SK-N-SH (cell line): ENCODE results near the gene IL11RA. TPM values are rescaled to one million over a fixed set of nuclear protein-coding genes. Genes with fewer than 3 reads are reported as not detected.

Experiments
- CTCF ChIA-PET: fragments of 300-600, 350-600 bp; formaldehyde crosslinking; extraction: SDS; loops from one replicate; lab custom pipeline; 2021; lab: Yijun Ruan, JAX
- POLR2A ChIA-PET: fragments of 350-600 bp; sonication (Branson Sonifier 250); formaldehyde crosslinking; extraction: SDS; loops from one replicate; lab custom pipeline; 2020; ENCODE audit warnings: antibody characterized with exemption, inconsistent platforms; lab: Yijun Ruan, JAX
- DNase-seq: peaks from one replicate; pipeline ENCODE4 v3.0.0; 2012
- H2AFZ ChIP-seq: fragments of 200-600 bp; sonication (generic); 2 replicates; pipeline ENCODE4 v1.8.1; 2016; ENCODE audit warnings: antibody characterized with exemption, mild to moderate bottlenecking, low read depth
- H3F3A ChIP-seq: fragments of 200-600 bp; sonication (generic); replicated peaks from 2 replicates; pipeline ENCODE3; 2016; ENCODE audit warnings: antibody characterized with exemption, mild to moderate bottlenecking; ENCODE audit not compliant: insufficient read depth
- H3K27ac ChIP-seq, 2 experiments: fragments of 200-500 bp in 1 of 2; fragments of 200-600 bp in 1 of 2; sonication (Bioruptor generic) in 1 of 2; sonication (generic), shearing (Covaris generic) in 1 of 2; 2 replicates each; pipeline versions ENCODE4 v1.5.1 to v1.6.1; 2014 to 2016; ENCODE audit warnings: low read depth in 2 of 2, inconsistent platforms in 1 of 2, low read length in 1 of 2, mild to moderate bottlenecking in 1 of 2, mixed read lengths in 1 of 2
- H3K27me3 ChIP-seq: fragments of 200-600 bp; sonication (generic), shearing (Covaris generic); 2 replicates; pipeline ENCODE4 v1.6.1; 2016; ENCODE audit warnings: mixed run types; ENCODE audit not compliant: insufficient read depth
- H3K36me3 ChIP-seq, 2 experiments: fragments of 200-500 bp in 1 of 2; fragments of 200-600 bp in 1 of 2; sonication (Bioruptor generic) in 1 of 2; sonication (generic) in 1 of 2; replicated peaks in 1 of 2; 2 replicates each; pipeline versions ENCODE3 to v1.5.1; 2014 to 2016; ENCODE audit warnings: low read length in 1 of 2, mild to moderate bottlenecking in 1 of 2; ENCODE audit not compliant: insufficient read depth in 2 of 2, control insufficient read depth in 1 of 2
- H3K4me1 ChIP-seq, 2 experiments: fragments of 200-500 bp in 1 of 2; fragments of 200-600 bp in 1 of 2; sonication (Bioruptor generic) in 1 of 2; sonication (generic), shearing (Covaris generic) in 1 of 2; 2 replicates each; pipeline versions ENCODE4 v1.5.1 to v1.6.1; 2014 to 2016; ENCODE audit warnings: low read depth in 1 of 2, low read length in 1 of 2, mixed run types in 1 of 2; ENCODE audit not compliant: insufficient read depth in 2 of 2, control insufficient read depth in 1 of 2
- H3K4me2 ChIP-seq: fragments of 200-600 bp; sonication (generic), shearing (Covaris generic); 2 replicates; pipeline ENCODE4 v1.6.1; 2017; ENCODE audit warnings: mixed run types
- H3K4me3 ChIP-seq, 2 experiments: fragments of 200-500 bp in 1 of 2; fragments of 200-600 bp in 1 of 2; sonication (Bioruptor generic) in 1 of 2; sonication (generic), shearing (Covaris generic) in 1 of 2; 2 replicates each; pipeline versions ENCODE4 v1.5.1 to v1.8.1; 2014 to 2016; ENCODE audit warnings: low read depth in 2 of 2, inconsistent platforms in 1 of 2, low read length in 1 of 2, mild to moderate bottlenecking in 1 of 2, mixed read lengths in 1 of 2, moderate library complexity in 1 of 2
- H3K79me2 ChIP-seq: fragments of 200-600 bp; sonication (generic); 2 replicates; pipeline ENCODE4 v1.8.1; 2017; ENCODE audit warnings: mild to moderate bottlenecking; ENCODE audit not compliant: insufficient read depth
- H3K9ac ChIP-seq: fragments of 200-600 bp; sonication (generic); 2 replicates; pipeline ENCODE4 v1.6.1; 2017; ENCODE audit warnings: mixed run types
- H3K9me2 ChIP-seq: fragments of 200-600 bp; sonication (generic); 2 replicates; pipeline ENCODE4 v1.6.1; 2017; ENCODE audit warnings: mixed run types
- H3K9me3 ChIP-seq: fragments of 200-600 bp; sonication (generic); 2 replicates; pipeline ENCODE4 v1.6.1; 2017; ENCODE audit warnings: mixed run types, mild to moderate bottlenecking, moderate library complexity
- H4K20me1 ChIP-seq: fragments of 200-600 bp; sonication (generic); 2 replicates; pipeline ENCODE4 v1.6.1; 2017; ENCODE audit warnings: mild to moderate bottlenecking, mixed run types; ENCODE audit not compliant: insufficient read depth
- CHD2 ChIP-seq: fragments of 150-350 bp; IDR thresholded peaks from 2 replicates; pipeline ENCODE4 v1.6.1; 2018; ENCODE audit warnings: low read length; ENCODE audit not compliant: partially characterized antibody
- ELF1 ChIP-seq: IDR thresholded peaks from 2 replicates; pipeline ENCODE4 v1.4.0; 2012
- EP300 ChIP-seq, 2 experiments: IDR thresholded peaks; 2 replicates each; pipeline versions ENCODE4 v1.4.0 to v1.6.1; 2012; ENCODE audit warnings: borderline replicate concordance in 1 of 2, low read depth in 1 of 2, low read length in 1 of 2
- EZH2phosphoT487 ChIP-seq: fragments of 200-600 bp; sonication (generic); IDR thresholded peaks from 2 replicates; pipeline ENCODE4 v1.6.1; 2017; ENCODE audit warnings: low read depth, mixed run types, mild to moderate bottlenecking, antibody characterized with exemption, moderate library complexity, borderline replicate concordance
- FOSL2 ChIP-seq: IDR thresholded peaks from 2 replicates; pipeline ENCODE4 v1.4.0; 2012; ENCODE audit warnings: low read depth, mild to moderate bottlenecking, moderate library complexity, borderline replicate concordance
- FOXJ3 ChIP-seq: sonication (generic); formaldehyde crosslinking; IDR thresholded peaks from 2 replicates; pipeline ENCODE4 v1.5.1; 2020; ENCODE audit warnings: mild to moderate bottlenecking, missing genetic modification reagents
- FOXM1 ChIP-seq: IDR thresholded peaks from 2 replicates; pipeline ENCODE4 v1.4.0; 2012; ENCODE audit warnings: low read depth, mild to moderate bottlenecking
- GATA2 ChIP-seq: sonication (generic); formaldehyde crosslinking; IDR thresholded peaks from 2 replicates; pipeline ENCODE4 v1.5.0; 2020; ENCODE audit warnings: mild to moderate bottlenecking, missing genetic modification reagents
- JUND ChIP-seq: IDR thresholded peaks from 2 replicates; pipeline ENCODE4 v1.4.0; 2012
- MEF2A ChIP-seq: IDR thresholded peaks from 2 replicates; pipeline ENCODE4 v1.4.0; 2012; ENCODE audit warnings: low read depth, borderline replicate concordance
- MXI1 ChIP-seq: IDR thresholded peaks from 2 replicates; pipeline ENCODE4 v1.6.1; 2012; ENCODE audit warnings: mild to moderate bottlenecking, low read depth, low read length, improper control_type of control experiment
- NFIC ChIP-seq: IDR thresholded peaks from 2 replicates; pipeline ENCODE4 v1.4.0; 2012; ENCODE audit warnings: borderline replicate concordance
- NRF1 ChIP-seq: IDR thresholded peaks from 2 replicates; pipeline ENCODE4 v1.6.1; 2012; ENCODE audit warnings: low read depth, mild to moderate bottlenecking, low read length
- POLR2AphosphoS5 ChIP-seq: IDR thresholded peaks from 2 replicates; pipeline ENCODE4 v1.6.1; 2012; ENCODE audit warnings: low read depth, low read length
- RAD21 ChIP-seq: IDR thresholded peaks from 2 replicates; pipeline ENCODE4 v1.6.1; 2012; ENCODE audit warnings: mild to moderate bottlenecking, low read length
- RCOR1 ChIP-seq: fragments of 150-350 bp; IDR thresholded peaks from 2 replicates; pipeline ENCODE4 v1.6.1; 2017; ENCODE audit warnings: antibody characterized with exemption, low read length
- RFX5 ChIP-seq: IDR thresholded peaks from 2 replicates; pipeline ENCODE4 v1.6.1; 2012; ENCODE audit warnings: mild to moderate bottlenecking, improper control_type of control experiment, low read length
- RXRA ChIP-seq: IDR thresholded peaks from 2 replicates; pipeline ENCODE4 v1.4.0; 2012; ENCODE audit warnings: low read depth, mild to moderate bottlenecking, borderline replicate concordance
- SMC3 ChIP-seq: IDR thresholded peaks from 2 replicates; pipeline ENCODE4 v1.6.1; 2012; ENCODE audit warnings: low read depth, low read length, improper control_type of control experiment
- TAF1 ChIP-seq: IDR thresholded peaks from 2 replicates; pipeline ENCODE4 v1.6.1; 2012; ENCODE audit warnings: low read depth, mild to moderate bottlenecking, low read length, moderate library complexity, borderline replicate concordance
- TCF12 ChIP-seq: IDR thresholded peaks from 2 replicates; pipeline ENCODE4 v1.4.0; 2012
- TEAD4 ChIP-seq: IDR thresholded peaks from 2 replicates; pipeline ENCODE4 v1.4.0; 2012; ENCODE audit warnings: mild to moderate bottlenecking, borderline replicate concordance; ENCODE audit not compliant: insufficient read depth
- USF1 ChIP-seq: IDR thresholded peaks from 2 replicates; pipeline ENCODE4 v1.4.0; 2012; ENCODE audit warnings: low read depth, borderline replicate concordance
- YY1 ChIP-seq: IDR thresholded peaks from 2 replicates; pipeline ENCODE4 v1.4.0; 2012; ENCODE audit warnings: low read depth, mild to moderate bottlenecking
- ZBTB33 ChIP-seq: IDR thresholded peaks from 2 replicates; pipeline ENCODE4 v1.4.0; 2012; ENCODE audit warnings: low read depth, borderline replicate concordance
- WGBS: methylation state at CpG from one replicate; pipeline ENCODE4 v1.1.6; 2017; ENCODE audit warnings: low lambda C conversion rate; 5-methylcytosine and 5-hydroxymethylcytosine counted together
- polyA plus RNA-seq, 3 experiments: library from polyadenylated mRNA; depleted of rRNA; stranded (reverse); fragments of >200 nt; gene quantifications; 2 replicates each; pipeline ENCODE4 v1.2.3, GENCODE V29; 2012
- TF ChIP-seq, protein P1 (sequence below): IDR thresholded peaks from 2 replicates; pipeline ENCODE4 v1.6.1; 2012; ENCODE audit warnings: mild to moderate bottlenecking, low read depth, low read length, moderate library complexity
- TF ChIP-seq, protein P2 (sequence below): IDR thresholded peaks from 2 replicates; pipeline ENCODE4 v1.4.0; 2012; ENCODE audit warnings: low read depth
- TF ChIP-seq, protein P3 (sequence below): fragments of 200-600 bp; sonication (generic); IDR thresholded peaks from 2 replicates; pipeline ENCODE4 v1.6.1; 2017; ENCODE audit warnings: antibody characterized with exemption, mild to moderate bottlenecking, moderate library complexity

IL11RA gene
- polyA plus RNA-seq, 1 of the 3 experiments (the other 2 are of a cell fraction) = 16.5 TPM

DNA sequence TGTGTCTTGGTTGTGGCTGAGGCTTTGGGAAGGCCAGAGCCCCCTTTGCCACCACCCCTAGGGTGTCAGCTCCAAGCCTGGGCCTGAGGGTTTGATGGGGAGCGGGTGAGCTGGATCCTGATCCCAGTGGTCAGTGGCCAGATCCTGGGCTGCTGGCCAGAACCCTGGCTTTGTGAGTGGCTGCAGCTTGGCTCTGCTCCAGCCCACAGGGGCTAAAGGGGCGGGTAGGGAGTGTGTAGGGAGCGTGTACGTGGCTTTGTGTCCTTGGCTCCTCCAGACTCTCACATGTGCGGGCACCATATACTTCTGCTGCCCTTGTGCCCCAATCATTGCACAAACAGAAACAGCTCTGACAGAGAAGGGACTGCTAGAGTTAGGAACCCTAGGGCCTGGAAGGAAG, 1.2 kb upstream of the IL11RA start:
- Histone ChIP-seq H3F3A (peaks cover 3% of the 10 kb centered on the region), H3K36me3 (peaks cover 13 to 19% of the 10 kb centered on the region in 2 experiments), H3K79me2 (peaks cover 14% of the 10 kb centered on the region; the same call in 1 of the 2 replicates), H3K4me3 (no peak overlapping the region), H3K27ac (peak overlapping the region in 1 of 2 experiments; percentile 96; a peak in 2 of 4 replicates), H4K20me1 (no peaks in the 10 kb centered on the region), H2AFZ (no peak overlapping the region), H3K4me2 (no peak overlapping the region), H3K9ac (no peak overlapping the region), H3K9me2 (no peaks in the 10 kb centered on the region), H3K9me3 (no peaks in the 10 kb centered on the region), H3K4me1 (peaks cover 23 to 89% of the 10 kb centered on the region in 2 experiments), H3K27me3 (no peaks in the 10 kb centered on the region)
- CTCF ChIA-PET = interaction anchor here (0.6 to 14.1 kb wide), 4 partner anchors 13 to 681 kb away, joined by 3 to 152 read pairs (median 12); partner anchors contain the start of gene SIGMAR1
- DNase-seq = peak; percentile 88
- WGBS = 76% methylated on average over 4 of the region's 5 CpGs
- POLR2A ChIA-PET = interaction anchor here (1.3 kb wide), 1 partner anchor 13 kb away, joined by 12 read pairs; the partner anchor contains the start of gene SIGMAR1
- no peak for TF ChIP-seq USF1
- TF ChIP-seq GATA2 (CRISPR knock-in tag) = no peak
- TF ChIP-seq SMC3 = no peak
- no peak for TF ChIP-seq RXRA
- 0 out of 2 replicates have a peak, but pooled peaks have one; percentile 7 for TF ChIP-seq TCF12
- TF ChIP-seq MEF2A = no peak
- TF ChIP-seq RAD21 = no peak
- TF ChIP-seq, protein P1, sequence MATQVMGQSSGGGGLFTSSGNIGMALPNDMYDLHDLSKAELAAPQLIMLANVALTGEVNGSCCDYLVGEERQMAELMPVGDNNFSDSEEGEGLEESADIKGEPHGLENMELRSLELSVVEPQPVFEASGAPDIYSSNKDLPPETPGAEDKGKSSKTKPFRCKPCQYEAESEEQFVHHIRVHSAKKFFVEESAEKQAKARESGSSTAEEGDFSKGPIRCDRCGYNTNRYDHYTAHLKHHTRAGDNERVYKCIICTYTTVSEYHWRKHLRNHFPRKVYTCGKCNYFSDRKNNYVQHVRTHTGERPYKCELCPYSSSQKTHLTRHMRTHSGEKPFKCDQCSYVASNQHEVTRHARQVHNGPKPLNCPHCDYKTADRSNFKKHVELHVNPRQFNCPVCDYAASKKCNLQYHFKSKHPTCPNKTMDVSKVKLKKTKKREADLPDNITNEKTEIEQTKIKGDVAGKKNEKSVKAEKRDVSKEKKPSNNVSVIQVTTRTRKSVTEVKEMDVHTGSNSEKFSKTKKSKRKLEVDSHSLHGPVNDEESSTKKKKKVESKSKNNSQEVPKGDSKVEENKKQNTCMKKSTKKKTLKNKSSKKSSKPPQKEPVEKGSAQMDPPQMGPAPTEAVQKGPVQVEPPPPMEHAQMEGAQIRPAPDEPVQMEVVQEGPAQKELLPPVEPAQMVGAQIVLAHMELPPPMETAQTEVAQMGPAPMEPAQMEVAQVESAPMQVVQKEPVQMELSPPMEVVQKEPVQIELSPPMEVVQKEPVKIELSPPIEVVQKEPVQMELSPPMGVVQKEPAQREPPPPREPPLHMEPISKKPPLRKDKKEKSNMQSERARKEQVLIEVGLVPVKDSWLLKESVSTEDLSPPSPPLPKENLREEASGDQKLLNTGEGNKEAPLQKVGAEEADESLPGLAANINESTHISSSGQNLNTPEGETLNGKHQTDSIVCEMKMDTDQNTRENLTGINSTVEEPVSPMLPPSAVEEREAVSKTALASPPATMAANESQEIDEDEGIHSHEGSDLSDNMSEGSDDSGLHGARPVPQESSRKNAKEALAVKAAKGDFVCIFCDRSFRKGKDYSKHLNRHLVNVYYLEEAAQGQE = no peak
- TF ChIP-seq TAF1 = no peak
- TF ChIP-seq NRF1 = no peak
- peak; percentile 66; the same call in 1 of the 2 replicates for TF ChIP-seq FOXJ3
- TF ChIP-seq, protein P2, sequence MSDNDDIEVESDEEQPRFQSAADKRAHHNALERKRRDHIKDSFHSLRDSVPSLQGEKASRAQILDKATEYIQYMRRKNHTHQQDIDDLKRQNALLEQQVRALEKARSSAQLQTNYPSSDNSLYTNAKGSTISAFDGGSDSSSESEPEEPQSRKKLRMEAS = no peak
- TF ChIP-seq CHD2 = peak; percentile 9
- no peak; a peak in 1 of 4 replicates for TF ChIP-seq EP300 (IDR thresholded peaks at IDR 0.05; ENCODE audit: borderline replicate concordance in 1 of 2, low read depth in 1 of 2, low read length in 1 of 2)
- TF ChIP-seq EZH2phosphoT487 = no peak
- TF ChIP-seq ZBTB33 = no peak
- TF ChIP-seq RCOR1 = no peak
- TF ChIP-seq JUND = no peak
- TF ChIP-seq RFX5 = no peak
- no peak for TF ChIP-seq FOXM1
- TF ChIP-seq NFIC = peak; percentile 85
- TF ChIP-seq MXI1 = peak; percentile 85
- TF ChIP-seq, protein P3, sequence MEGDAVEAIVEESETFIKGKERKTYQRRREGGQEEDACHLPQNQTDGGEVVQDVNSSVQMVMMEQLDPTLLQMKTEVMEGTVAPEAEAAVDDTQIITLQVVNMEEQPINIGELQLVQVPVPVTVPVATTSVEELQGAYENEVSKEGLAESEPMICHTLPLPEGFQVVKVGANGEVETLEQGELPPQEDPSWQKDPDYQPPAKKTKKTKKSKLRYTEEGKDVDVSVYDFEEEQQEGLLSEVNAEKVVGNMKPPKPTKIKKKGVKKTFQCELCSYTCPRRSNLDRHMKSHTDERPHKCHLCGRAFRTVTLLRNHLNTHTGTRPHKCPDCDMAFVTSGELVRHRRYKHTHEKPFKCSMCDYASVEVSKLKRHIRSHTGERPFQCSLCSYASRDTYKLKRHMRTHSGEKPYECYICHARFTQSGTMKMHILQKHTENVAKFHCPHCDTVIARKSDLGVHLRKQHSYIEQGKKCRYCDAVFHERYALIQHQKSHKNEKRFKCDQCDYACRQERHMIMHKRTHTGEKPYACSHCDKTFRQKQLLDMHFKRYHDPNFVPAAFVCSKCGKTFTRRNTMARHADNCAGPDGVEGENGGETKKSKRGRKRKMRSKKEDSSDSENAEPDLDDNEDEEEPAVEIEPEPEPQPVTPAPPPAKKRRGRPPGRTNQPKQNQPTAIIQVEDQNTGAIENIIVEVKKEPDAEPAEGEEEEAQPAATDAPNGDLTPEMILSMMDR = no peak
- TF ChIP-seq ELF1 = no peak
- TF ChIP-seq YY1 = no peak
- TF ChIP-seq POLR2AphosphoS5 = no peak
- no peak for TF ChIP-seq FOSL2
- TF ChIP-seq TEAD4 = no peak
